ENCODE results near the gene SH3PXD2A.

Gene SH3PXD2A

DNA sequence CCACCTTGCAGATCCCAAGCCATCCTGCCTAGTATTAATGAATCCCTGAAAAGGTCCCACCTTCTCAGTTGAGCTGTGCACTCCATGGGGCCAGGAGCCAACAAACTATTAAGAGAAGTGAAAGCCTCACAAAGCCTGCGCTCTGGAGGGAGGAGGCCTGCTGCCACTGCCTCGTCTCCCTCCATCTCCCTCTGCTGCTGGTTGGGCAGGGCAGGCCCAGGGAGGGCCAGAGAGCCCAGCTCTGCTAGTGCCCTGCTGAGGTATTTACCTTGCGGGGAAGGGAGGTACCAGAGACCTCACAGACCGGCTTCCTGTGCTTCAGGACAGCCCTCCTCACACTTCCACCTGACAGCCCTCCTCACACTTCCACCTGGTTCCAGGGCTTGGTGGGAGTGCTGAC is 171.5 kb downstream of the SH3PXD2A start:
- DNase-seq: no peak
- TF ChIP-seq GATA1 (IDR thresholded peaks at IDR 0.05; ENCODE audit: low read depth, low read length) (no peak), POLR2A (IDR thresholded peaks at IDR 0.05; ENCODE audit: low read length) (no peak)

DNA sequence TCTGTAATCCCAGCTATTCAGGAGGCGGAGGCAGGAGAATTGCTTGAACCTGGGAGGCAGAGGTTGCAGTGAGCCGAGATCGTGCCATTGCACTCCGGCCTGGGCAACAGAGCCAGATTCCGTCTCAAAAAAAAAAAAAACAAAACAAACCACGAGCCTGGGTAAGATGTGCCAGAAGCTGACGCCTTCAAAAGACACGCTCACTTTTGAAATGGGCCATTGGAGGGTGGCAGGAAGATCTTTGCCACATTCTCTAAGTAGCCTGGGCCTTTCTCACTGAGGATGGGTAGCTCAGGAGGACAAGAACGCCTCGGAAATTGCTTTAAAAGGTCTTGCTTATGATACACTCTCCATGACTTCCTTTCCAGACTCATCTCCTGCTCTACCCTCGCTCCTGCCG is 172.7 kb downstream of the SH3PXD2A start:
- TF ChIP-seq POLR2A (IDR thresholded peaks at IDR 0.05; ENCODE audit: low read length) (no peak), GATA1 (IDR thresholded peaks at IDR 0.05; ENCODE audit: low read depth, low read length) (no peak)
- DNase-seq: no peak

DNA sequence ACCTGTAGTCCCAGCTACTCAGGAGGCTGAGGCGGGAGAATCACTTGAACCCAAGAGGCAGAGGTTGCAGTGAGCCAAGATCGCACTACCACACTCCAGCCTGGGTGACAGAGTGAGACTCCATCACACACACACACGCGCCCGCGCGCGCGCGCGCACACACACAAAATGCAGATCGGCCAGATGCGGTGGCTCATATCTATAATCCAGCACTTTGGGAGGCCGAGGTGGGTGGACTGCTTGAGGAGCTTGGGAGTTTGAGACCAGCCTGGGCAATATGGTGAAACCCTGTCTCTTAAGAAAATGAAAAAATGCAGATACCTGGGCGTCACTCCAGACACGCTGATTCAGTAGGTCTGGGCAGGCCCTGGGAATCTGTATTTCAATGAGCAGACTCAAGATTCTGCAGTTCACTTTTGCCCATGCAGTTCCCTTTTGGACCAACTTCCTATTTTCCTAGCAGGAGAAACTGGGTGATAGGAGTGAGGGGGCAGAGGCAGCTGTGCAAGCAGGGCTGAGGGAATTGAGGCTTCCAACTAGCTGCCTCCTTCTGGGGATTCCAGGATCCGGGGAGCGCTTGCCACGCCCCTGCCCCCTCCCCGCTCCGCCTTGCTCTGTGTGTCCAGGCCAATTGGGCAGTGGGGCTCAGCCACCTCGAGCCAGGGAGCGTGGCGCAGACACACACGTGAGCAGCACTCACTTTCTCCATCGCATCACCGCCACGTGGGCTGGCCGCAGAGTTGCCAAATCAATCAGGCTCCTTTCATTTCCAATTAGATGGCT is 173.6 kb downstream of the SH3PXD2A start:
- DNase-seq: no peak
- TF ChIP-seq GATA1 (IDR thresholded peaks at IDR 0.05; ENCODE audit: low read depth, low read length) (no peak), POLR2A (IDR thresholded peaks at IDR 0.05; ENCODE audit: low read length) (no peak)

DNA sequence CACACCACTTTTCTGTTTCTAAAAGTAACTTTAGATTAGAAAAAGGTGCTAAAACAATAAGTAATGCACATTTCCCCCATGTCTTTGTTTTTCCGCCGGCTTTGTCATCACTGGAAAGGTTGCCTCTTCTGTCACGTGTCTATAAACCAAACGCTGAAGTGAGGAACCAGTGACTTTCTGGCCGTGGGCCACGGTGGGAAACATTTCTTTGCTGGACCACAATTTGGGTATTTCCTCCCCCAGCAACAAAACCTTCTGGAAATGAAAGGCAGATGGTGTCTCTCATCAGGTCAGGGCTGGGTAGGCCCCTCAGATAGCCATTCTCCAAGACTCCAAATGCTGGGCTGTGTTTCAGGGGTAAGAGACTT is 174.5 kb downstream of the SH3PXD2A start:
- no peak for TF ChIP-seq GATA1 (IDR thresholded peaks at IDR 0.05; ENCODE audit: low read depth, low read length)
- TF ChIP-seq POLR2A (IDR thresholded peaks at IDR 0.05; ENCODE audit: low read length): no peak
- no peak for DNase-seq

DNA sequence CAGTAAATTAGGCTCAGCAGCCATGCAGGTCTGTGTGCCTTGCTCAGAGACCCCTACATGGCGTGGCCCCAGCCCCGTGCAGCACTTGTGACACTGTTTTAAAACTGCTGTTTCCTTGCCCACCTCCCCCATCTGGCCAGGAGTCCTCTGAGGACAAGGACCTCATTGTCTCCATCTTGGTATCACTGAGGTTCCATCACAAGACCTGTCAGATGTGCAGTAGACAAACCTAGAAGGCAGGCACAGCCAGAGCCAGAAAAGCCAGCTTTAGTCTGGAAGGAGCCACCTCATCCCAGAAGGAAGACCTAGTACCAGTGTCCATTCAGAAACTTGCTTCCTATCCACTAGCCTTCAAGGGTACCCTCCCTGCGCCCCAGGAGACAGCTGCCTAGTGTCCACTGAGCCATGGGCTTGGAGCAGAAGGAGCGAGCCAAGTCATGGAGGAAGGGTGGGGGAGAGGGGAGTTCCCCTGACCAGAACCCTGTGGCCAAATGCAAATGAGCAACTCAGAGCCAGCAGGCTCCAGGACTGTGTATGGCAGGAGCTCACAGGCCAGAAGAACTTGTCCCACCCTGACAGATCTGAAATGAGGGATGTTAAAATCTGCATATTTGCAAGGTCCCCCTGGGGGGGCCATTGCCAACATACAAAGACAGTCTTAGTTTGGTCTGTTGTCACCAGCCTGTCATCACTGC is 176.1 kb downstream of the SH3PXD2A start:
- no peak for TF ChIP-seq GATA1 (IDR thresholded peaks at IDR 0.05; ENCODE audit: low read depth, low read length)
- no peak for TF ChIP-seq POLR2A (IDR thresholded peaks at IDR 0.05; ENCODE audit: low read length)

DNA sequence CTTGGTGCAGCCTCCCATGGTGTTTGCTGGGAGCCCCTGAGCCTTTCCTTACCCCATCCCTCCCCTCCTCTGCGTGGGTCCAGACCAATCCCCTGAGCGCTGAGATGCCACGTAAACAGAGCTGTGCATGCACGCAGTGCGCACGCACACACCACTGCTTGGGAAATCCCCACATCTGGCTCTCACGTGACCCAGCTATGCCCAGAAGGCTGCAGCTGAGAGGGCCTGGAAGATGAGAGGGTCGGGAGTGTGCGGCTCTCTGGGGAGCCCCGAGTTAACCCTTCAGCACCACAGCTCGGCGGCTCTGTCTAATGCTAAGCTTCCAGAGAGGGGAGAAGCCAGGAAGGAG is 177.2 kb downstream of the SH3PXD2A start:
- DNase-seq: no peak
- TF ChIP-seq GATA1 (IDR thresholded peaks at IDR 0.05; ENCODE audit: low read depth, low read length): no peak
- no peak for TF ChIP-seq POLR2A (IDR thresholded peaks at IDR 0.05; ENCODE audit: low read length)

More for the DNA sequence above, 176.1 kb downstream of the SH3PXD2A start:
- no peak for DNase-seq

DNA sequence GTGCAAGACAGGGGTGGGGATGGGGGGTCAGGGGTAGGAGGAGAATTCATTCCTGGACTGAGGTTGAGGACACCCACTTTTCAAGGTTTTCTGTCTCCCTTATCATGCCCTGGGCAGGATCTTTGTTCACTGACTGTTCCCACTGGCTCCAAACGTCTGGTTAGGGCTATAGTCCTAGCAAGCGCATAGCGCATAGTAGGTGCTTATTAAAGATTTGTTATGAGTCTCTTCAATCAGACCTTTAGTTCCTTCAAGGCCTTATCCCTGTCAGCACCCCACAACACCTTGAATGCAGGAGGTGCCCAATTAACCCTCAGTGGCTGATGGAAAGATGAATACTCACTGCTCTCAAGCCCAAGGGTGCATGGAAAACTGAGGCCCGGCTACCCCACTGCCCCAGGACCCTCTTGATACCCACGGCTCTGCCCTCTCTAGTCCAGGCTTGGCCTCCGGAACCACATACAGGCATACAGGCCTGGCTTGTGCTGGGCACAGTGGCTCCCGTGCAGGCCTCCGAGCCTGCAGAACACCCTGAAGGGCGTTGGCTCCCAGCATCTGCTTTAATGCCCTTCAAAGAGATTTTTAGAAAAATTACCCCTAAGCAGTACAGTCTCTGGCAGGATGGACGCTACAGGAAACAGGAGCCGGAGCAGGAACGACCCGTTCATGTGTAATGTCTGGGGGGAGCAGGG is 177.7 kb downstream of the SH3PXD2A start:
- DNase-seq: no peak
- no peak for TF ChIP-seq GATA1 (IDR thresholded peaks at IDR 0.05; ENCODE audit: low read depth, low read length)
- no peak for TF ChIP-seq POLR2A (IDR thresholded peaks at IDR 0.05; ENCODE audit: low read length)

DNA sequence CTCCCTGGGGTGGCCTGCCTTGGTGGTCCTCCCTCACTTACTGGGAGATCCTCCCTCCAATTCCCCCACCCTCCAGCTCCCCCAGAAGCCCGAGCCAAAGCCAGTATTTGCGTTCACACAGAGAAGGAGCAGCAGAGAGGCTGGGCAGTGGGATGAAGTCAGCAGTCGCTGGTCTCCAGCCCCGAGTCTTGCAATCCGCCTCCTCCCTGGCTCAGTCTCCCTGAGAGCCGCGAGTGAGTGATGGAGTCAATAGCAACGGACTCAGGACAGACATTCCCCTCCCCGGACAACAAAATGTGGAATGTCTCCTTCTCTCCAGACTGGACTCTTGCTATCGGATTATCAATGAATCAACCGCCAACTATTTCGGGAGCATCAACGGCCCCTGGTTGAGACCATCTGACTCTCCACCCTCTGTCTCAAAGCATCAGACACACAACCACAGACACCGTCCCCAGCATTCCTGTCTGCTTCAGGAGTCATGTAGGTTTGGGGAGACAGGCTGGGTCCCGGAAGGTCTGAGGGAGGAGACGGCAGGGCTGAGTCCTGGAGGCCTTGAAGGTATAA is 178.4 kb downstream of the SH3PXD2A start:
- TF ChIP-seq GATA1 (IDR thresholded peaks at IDR 0.05; ENCODE audit: low read depth, low read length): no peak
- TF ChIP-seq POLR2A (IDR thresholded peaks at IDR 0.05; ENCODE audit: low read length): no peak
- DNase-seq: no peak

DNA sequence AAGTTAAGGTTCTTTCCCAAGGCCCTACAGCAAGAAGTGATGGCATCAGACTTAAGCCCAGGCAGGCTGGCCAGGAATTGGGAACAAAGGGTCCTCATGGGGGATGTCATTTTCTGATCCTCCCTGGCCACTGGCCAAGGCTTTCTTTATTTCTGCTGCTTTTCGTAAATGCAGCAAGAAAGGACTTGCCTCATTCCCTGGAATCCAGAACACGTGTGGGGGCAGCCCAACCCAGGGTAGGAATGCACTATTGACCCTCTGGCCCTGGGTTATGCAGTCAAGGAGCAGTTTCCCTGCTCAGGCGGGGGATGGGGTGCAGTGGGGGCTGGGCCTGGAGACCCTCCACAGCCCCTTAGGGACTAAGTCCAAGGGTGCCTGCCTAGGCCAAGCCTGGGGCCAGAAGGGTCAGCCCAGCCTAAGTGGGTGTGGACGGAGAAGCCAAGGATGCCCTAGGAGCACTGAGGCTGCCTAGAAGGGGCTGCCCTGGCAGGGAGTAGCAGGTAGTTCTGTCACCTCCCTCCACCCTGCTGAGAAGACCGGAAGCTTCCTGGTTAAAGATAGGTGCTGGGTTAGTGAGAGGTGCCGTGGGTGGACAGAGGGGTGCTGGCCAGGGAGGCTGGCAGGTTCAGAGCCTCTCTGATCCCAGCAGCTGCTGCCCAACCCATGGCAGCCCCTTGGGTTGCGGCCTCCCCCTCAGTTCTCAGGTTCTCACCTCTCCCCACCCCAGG is 179.2 kb downstream of the SH3PXD2A start:
- TF ChIP-seq POLR2A (IDR thresholded peaks at IDR 0.05; ENCODE audit: low read length) (no peak), GATA1 (IDR thresholded peaks at IDR 0.05; ENCODE audit: low read depth, low read length) (no peak)
- DNase-seq: no peak

DNA sequence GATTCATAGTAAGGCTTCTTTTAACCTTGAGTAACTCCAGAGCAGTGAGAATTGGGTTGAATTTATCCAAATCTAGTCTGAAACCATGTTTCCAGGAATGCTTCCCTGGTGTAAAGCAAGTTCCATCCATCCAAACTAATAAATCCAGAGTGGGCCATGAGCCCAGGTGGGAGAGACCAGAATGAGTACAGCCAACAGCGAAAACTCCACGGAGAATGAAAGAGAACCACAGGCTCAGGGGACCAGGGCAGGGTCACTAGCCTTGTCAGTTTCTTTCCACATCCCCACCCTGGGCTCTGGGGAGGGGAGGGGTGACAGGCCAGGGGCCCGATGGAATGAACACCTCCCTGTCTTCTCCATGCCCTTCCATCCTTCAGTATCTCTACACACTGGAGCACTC is 181.8 kb downstream of the SH3PXD2A start:
- no peak for DNase-seq
- TF ChIP-seq GATA1 (IDR thresholded peaks at IDR 0.05; ENCODE audit: low read depth, low read length) (no peak), POLR2A (IDR thresholded peaks at IDR 0.05; ENCODE audit: low read length) (no peak)

DNA sequence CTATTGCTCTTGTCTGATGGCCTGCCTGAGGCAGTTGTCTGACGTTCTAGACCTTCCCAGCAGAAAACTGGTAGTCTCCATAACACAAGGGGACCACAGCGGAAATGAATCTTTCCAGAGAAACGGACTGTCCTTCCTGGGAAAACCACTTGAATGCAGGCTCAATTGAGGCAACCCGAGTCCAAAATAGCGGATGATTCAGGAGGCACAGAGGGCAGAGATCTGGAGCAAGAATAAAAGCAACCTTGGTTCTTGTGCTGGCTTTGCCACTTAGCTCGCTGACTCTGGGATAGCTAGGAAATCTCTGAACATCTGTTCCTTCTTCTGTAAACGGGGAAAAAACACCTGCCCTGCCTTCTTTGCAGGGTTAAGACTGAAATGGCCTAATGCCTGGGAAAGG is 183.0 kb downstream of the SH3PXD2A start:
- no peak for TF ChIP-seq POLR2A (IDR thresholded peaks at IDR 0.05; ENCODE audit: low read length)
- TF ChIP-seq GATA1 (IDR thresholded peaks at IDR 0.05; ENCODE audit: low read depth, low read length): no peak
- no peak for DNase-seq

DNA sequence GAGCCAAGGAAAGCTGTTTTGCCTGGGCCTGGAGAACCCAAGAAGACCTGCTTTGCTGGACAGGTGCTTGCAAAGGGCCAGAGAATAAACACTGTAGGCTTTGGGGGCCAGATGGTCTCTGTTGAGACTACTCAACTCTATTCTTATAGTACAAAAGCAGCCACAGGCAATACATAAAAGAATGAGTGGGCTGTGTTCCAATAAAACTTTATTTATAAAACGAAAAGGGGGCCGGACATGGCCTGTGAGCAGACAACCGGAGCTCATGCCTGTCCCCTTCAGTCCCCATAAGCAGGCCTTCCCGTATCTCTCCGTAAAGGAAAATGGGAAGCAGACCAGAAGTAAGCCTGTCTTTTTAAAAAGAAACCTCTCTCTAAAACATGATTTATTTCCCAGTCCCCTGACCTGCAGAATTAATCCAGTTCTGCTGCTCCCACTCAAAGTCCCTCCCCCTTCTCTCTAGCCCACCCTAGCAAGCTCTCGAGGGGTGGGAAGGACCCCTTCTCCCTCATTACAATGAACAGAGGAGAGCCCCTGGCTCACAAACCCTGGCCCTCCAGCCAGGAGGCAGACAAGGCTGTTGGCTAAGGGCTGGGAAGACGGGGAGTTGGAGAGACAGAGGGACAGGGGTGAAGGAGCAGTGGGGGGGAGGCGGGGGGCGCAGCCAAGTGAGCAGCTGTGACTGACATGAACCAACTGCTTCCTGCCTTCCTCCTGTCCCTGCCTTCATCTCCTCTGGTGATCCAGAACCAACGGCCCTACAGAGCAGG is 184.1 kb downstream of the SH3PXD2A start:
- no peak for TF ChIP-seq GATA1 (IDR thresholded peaks at IDR 0.05; ENCODE audit: low read depth, low read length)
- TF ChIP-seq POLR2A (IDR thresholded peaks at IDR 0.05; ENCODE audit: low read length): no peak
- DNase-seq: no peak

DNA sequence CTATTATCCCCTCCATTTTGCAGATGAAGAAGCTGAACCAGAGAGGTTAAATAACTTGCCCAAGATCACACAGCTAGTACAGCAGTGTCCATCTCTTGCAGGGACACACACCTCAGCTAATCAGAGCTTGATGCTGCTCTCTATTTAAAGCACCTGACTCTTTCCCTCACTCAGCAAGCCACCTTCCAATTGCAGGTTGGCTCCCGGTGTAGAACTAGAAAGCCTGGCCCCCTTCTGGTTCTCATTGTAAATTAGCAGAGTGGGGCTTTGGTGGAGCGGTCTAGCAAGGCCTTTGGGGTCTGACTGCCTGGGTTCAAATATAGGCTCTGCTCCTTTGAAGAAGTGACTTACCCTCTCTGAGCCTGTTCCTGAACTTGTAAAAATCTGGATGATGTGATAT is 185.4 kb downstream of the SH3PXD2A start:
- no peak for DNase-seq
- TF ChIP-seq POLR2A (IDR thresholded peaks at IDR 0.05; ENCODE audit: low read length): no peak
- no peak for TF ChIP-seq GATA1 (IDR thresholded peaks at IDR 0.05; ENCODE audit: low read depth, low read length)
